Urothelium cell line (cell line): ENCODE data around the gene CBARP.

ENCODE experiments used
- DNase-seq: peaks from one replicate; pipeline ENCODE4 v3.0.0; 2011; ENCODE audit warnings: low spot score, mixed read lengths
- FAIRE-seq: peaks from 2 replicates; lab custom pipeline; 2011; peaks lifted over from hg19 to GRCh38; lab: Jason Lieb, UNC

The CBARP gene

DNA sequence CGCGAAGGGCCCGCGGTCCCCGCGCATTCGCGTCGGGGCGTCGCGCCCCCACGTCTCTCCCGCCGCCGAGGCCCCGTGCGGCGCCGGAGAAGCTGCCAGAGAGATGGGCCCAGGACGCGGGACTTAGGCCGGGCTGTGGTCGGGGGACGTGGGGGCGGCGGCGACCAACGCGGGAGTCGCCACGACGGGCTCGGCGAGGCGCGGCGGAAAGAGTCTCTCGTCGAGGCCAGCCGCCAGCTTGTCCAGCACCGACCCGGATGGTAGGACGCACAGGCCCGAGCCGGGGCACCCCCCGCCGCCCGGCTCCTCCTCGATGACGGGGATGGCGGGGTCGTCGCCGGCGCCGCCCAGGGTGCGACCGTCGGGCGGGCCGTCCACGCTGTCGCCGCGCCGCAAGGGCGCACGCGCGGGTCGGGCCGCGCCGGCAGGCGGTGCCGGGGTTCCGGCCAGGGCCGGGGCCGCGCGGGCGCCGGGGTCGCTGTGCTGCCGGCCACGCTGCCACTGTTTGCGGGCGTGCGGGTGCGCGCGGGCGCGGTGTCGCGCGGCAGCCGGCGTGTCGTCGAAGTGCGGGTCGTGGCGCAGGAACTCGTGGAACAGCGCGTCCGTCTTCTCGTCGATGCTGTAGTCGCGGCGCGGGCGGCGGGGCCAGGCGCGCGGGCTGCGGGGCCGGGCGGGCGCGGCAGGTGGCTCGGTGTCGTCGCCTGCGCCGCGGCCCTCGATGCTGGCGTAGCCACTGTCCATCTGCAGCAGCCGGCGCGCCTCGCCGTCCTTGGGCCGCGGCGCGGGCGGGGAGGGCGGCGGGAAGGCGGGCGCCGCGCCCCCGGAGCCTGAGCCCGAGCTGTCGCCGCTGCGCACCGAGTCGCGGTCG, 8.5 kb downstream of the CBARP start:
- FAIRE-seq (no peak), DNase-seq (no peak)

GRCh38 chr19:1228161-1228957, 9.4 kb downstream of the CBARP start:
- DNase-seq (no peak), FAIRE-seq (no peak)

DNA sequence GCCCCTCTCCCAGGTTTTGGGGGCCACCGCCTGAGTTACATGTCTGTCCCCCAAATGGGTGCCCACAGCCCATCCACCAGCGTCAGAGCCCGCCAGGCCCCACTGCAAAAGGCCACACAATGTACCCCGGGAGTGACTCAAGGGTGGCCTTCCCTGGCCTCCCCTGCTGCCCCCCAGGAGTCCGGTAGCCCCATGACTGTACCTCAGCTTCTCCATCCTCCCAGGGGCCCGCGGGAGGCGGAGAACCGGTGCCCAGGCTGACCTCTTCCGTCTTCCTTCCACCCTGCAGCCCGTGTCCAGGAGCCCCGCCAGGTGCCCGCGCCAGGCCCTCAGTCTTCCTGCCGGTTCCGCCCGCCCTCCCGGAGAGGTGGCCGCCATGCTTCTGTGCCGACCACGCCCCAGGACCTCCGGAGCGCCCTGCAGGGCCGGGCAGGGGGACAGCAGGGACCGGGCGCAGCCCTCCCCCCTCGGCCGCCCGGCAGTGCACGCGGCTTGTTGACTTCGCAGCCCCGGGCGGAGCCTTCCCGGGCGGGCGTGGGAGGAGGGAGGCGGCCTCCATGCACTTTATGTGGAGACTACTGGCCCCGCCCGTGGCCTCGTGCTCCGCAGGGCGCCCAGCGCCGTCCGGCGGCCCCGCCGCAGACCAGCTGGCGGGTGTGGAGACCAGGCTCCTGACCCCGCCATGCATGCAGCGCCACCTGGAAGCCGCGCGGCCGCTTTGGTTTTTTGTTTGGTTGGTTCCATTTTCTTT, 10.3 kb downstream of the CBARP start:
- FAIRE-seq (no peak), DNase-seq (no peak)

DNA sequence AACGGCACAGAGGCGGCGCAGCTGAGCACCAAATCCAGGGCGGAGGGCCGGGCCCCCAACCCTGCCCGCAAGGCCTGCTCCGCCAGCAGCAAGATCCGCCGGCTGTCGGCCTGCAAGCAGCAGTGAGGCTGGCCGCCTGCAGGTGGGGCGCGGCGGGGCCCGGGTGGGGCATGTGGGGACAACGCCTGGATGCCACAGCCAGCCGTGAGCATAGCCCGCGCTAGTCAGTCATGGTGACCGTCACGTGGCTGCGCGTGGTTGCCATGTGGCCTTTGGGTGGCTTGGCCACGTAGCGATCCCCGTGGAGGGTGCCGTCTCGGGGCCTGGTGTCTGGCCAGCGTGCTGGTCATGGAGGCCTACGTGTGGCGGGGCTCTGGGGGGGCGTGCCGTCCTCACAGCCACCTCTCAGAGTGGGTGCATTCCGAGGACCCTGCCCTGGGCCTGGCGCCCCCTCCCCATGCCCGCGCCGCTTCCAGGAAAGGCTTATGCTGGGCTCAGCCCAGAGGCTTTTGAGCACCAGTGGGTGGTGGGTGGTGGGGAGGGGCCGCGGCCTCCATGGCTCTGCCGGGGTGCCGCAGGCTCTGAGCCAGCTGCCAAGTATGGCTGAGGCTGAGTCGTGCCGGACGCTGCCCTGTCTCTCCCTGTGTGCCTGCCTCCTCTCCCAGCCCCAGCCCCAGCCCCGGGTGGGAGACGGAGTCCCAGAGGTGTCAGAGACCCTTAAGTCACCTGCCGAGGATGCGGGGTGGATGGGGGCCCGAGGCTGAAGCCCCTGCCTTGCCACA, 11.1 kb downstream of the CBARP start:
- FAIRE-seq (no peak), DNase-seq (no peak)

DNA sequence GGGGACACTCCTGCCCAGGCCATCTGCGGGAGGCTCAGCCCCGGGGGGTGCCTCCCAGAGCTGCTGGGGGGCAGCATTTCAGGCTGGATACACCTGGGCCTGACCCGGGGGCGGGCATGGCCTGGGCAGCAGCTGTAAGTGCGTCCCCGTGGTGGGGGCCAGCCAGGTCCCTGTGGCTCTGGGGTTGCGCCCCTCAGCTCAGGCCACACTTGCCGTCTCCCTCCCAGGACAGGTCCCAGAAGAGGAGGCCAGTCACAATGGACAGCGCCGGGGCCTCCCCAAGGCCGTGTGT, 11.6 kb downstream of the CBARP start:
- no peak for FAIRE-seq
- no peak for DNase-seq

DNA sequence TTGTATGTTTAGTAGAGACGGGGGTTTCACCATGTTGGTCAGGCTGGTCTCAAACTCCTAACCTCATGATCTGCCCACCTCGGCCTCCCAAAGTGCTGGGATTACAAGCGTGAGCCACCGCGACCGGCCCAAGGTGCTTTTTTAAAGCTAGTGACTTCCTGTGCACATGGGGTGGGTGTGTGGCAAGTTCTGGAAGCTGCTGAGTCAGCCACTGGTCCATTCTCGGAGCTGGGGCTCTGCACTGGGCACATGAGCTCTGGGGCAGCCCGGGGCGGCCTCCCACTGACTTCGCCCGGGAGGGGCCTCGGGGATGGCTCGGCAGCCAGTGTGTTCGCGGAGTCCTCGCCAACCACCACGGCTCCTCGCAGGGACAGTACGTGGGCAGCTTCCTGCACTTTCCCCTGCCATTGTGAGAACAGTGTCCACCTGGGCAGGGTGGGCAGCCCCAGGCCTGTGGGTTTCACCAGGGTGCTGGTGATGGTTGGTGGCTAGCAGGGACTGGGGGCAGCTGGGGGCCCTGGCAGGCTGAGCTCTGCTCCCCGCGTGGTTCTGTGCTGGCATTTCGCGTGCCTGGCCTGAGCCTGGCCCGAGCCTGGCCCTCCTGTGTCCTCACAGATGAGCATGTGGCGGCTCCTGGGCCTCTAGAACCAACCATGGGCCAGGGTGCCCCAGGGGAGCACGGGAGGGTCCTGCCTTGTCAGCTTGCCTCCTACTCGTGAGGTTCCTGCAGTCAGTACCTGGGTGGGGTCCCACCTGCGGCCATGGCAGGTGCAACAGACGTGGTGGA, 12.2 kb downstream of the CBARP start:
- FAIRE-seq (no peak), DNase-seq (no peak)

DNA sequence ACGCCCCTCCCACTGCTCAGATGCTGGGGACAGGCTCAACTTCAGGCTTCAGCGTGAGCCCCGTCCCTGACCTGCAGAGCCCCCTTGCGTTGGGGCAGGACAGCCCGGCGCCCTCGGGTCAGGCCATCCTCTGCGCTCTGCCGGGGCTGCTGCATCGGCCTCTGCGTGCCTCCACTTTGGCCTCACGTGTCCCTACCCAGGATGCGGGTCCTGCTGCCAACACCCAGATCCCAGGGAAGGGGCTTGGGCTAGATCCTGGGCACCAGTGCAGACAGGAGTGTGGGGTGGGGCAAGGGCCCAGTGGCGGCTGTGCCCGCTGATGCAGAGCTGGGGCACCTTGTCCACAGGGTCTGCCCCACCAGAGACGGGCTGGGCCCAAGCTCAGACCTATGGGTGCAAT, 13.0 kb downstream of the CBARP start:
- FAIRE-seq (no peak), DNase-seq (no peak)

DNA sequence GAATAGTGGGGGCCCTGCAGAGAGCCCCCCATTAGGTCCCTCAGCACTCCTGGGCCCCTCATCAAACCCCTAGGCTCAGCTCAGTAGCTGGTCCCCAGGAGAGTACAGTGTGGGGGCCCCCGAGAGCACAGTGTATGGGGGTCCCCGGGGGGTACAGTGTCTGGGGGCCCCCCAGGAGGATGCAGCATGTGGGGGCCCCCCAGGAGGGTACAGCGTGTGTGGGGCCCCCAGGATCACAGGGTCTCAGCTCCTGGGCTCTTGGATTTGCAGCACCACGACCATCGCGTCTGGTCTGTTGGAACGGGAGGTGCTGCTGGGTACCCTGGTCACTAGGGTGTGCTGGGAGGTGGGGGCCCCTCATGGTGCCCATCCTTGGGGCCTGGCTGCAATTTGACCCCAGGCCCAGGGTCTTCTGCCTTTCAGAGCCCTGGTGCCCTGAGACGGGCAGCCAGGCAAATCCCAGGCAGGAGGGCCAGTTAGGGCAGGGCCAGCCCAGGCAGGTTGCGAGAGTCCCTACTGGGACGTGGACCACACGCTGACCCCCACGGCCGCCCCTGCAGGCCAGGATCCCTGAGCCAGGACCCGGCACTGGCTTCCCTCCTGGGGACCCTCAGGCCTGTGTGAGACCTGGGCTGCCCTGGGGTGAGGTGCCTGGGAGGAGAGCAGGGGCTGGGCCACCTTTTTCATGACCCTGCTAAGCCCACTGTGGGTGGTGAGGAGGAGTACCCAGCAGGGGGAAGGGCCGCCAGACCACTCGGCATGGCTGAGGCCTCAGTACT, 13.6 kb downstream of the CBARP start:
- FAIRE-seq = no peak
- no peak for DNase-seq

DNA sequence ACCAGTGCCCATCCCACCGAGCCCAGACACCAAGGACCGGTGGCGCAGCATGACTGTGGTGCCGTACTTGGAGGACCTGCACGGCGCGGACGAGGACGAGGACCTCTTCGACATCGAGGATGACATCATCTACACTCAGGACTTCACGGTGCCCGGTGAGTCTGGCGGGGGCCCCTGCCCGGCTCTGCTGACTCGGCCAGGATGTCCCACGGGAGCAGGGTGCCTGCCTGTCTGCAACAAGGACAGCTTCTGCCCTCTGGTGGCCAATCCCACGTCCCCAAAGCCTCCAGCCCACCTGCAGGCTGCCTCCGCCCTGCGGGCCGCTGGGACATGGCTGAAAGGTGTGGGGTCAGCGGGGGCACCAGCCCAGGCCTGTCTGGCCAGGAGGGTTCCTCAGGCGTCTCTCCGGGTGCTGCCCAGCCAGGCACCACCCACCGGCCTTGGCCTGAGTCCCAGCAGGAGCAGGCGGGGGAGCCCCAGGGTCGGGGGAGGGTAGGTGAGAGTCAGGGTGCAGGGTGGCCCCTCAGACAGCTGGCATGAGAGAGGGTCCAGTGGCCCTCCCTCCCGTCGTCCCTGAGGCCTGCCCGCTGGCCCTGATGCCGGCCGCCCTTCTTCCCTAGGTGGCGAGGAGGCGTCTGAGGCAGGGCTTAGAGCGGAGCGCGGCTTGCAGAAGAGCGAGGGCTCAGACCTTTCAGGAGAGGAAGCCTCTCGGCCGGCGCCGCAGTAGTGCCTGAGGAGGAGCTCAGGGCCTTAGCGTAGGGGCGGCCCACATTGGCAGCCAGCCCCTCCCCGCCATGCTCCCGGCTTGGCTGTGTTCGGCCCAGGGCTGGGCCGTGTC, 14.6 kb downstream of the CBARP start:
- FAIRE-seq (no peak), DNase-seq (peak; percentile 44)

DNA sequence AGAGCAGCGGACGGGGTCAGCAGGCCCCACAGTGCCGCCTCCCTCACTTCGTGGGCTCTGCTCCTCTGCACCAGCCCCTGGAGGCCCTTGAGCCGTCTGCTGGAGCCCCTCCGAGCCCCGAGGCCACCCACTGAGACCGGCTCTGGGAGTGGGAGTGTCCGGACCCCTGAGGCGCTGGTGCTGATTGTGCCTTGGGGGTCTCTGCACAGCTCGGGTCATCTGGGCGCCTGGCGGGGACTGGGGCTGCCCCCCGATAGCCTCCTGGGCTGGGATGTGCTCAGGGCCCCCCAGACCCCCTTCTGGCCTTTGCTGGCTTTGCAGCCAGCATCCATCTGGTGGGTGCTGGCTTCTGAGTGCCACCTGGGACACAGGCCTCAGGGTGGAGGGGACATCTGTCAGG, 15.4 kb downstream of the CBARP start:
- DNase-seq = no peak
- no peak for FAIRE-seq

GRCh38 chr19:1221904-1222255, 15.9 kb downstream of the CBARP start:
- FAIRE-seq (no peak), DNase-seq (no peak)

DNA sequence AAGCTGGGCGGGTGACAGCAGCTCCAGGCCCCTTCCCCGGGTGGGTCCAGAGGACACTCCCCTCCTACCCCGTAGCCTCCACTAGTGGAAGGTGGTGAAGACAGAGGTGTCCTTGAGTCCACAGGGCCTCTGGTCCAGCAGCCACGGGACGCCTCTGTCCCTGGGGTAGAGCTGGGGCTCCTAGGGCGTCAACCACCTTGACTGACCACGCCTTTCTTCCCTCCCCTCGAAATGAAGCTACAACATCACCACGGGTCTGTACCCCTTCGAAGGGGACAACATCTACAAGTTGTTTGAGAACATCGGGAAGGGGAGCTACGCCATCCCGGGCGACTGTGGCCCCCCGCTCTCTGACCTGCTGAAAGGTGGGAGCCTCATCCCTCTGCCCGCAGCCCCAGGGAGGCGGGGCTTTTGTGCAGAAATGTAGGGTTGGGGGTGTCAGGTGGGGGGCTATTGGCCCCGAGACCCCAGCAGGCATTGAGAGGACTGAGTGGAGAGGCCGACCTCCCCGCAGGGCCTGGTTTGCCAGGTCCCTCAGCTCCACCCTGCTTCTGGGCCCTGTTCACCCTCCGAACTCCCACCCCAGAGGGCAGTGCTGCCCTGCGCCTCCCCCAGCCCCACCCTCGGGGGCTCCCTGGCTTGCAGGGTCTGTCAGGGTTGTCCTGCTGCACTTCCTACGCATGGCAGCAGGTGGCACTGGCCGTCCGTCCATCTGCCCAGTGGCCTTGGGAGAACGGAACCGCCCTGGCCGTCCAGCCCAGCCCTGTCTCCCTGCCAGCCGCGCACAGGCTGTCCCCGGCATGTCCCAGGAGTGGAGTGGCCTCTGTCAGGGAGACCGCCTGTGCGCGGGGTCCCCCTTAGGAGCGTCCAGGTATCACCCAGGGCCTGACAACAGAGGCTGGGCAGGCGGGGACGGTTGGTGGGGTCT, 16.6 kb downstream of the CBARP start:
- DNase-seq (no peak), FAIRE-seq (no peak)

DNA sequence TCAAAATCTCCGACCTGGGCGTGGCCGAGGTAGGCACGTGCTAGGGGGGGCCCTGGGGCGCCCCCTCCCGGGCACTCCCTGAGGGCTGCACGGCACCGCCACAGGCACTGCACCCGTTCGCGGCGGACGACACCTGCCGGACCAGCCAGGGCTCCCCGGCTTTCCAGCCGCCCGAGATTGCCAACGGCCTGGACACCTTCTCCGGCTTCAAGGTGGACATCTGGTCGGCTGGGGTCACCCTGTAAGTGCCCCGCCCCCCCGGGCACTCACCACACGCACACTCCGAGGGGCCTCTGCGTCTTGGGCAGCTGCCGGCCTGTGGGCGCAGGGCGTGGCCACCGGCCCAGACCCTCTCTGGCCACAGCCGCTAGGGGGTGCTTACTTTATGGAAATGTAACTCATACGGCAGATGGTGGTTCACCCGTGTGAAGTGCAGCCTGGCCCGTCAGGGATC, 17.3 kb downstream of the CBARP start:
- FAIRE-seq = no peak

DNA sequence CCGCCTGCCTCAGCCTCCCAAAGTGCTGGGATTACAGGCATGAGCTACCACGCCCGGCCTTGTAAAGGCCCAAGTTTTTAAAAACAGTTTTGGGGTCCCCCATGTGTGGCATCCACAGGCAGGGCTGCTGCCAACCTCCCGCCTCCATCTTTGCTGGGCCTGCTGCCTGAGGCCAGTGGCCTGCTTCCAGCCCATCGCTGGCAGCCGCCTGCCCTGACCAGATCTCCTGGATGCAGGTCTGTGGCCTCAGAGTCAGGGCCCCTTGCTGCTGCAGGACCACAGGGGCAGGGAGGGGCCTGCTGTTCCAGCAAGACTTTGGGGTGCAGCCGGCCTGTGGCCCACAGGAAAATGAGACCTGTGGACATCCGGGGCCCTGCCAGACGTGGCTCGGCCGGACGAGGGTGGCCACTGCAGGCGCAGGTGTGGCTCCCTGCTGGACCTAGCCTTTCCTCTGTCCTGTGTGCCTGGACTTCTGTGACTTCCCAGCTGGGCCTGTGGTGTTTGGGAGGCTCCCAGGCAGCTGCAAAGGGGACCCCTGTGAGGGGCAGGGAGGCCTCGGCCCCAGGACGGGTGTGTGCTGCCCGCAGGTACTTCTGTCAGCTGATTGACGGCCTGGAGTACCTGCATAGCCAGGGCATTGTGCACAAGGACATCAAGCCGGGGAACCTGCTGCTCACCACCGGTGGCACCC, 17.9 kb downstream of the CBARP start:
- FAIRE-seq (no peak), DNase-seq (no peak)

More for the DNA sequence above, 17.3 kb downstream of the CBARP start:
- DNase-seq = no peak

DNA sequence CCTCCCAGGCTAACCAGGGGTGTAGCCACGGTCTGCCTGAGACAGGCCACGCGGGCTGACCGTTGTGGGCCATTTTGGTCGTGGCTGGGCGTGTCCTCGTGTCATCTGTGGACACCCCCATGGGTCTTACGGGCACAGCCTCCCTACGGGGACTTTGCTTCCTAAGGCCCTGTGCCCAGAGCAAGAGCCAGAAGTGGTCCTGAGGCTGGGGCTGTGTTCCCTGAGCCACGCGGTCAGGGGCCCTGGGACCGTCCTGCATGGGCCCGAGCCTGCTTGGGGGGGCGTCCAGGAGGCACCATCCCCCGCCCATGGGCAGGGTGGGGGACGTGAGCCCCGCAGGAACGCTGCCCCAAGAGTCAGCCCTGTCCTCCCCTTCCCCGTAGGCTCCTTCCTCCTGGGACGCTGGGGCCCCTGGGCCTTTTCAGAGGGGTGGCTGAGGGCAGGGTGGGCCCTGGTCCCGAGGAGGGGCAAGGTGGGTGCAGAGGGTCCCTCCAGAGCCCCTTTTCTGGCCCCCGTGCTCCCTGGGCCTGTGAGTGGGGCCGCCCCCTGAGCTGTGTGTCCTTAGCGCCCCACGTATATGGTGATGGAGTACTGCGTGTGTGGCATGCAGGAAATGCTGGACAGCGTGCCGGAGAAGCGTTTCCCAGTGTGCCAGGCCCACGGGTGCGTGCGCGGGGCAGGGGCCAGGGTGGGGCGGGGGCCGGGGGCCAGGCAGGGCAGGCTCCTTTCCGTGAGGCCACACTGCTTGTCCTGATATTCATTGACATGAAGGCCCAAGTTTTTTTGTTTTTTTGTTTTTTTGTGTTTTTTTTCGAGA, 18.8 kb downstream of the CBARP start:
- DNase-seq (no peak), FAIRE-seq (no peak)

- FAIRE-seq (no peak), DNase-seq (no peak)
These were observed 20.4 kb downstream of the CBARP start for GRCh38 chr19:1217366-1217765.
